ENCODE data around the gene RBM6.
"Not testable (repeated sequence)": the region's sequence is repeated elsewhere in the genome, so short reads cannot be mapped to it uniquely, and the experiment has no call there.

The RBM6 gene

DNA sequence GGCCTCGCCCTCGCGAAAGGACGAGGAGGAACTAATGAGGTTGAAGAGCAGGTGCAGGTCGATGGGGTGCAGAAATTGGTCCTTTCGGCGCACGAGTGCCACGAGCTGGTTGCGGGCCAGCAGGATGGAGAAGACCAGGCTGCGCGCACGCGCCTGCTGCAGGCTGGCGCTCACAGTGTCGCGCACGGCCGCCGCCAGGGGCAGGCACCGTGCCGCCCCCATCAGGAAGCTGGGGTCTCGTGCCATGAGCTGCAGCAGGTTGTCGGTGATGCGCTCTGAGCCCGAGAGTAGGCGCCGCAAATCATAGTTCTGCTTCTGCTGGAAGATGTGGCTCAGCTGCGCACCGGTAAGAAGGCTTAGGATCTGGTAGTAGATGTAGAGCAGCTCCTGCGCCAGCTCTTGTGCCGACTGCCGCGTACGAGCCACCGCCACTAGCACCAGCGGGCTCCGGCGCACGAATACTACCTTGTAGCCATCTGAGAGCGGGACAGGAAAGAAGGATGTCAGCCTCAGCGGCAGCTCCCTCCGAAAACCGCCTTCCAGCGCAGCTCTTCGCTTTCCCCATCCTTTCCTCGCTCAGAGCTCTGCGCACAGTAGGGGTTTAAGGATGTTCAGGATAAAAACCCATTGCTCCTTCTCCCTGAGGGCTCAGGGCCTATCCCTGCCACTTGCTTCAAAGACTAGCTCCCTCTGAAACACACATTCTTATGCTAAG, 29.4 kb upstream of the RBM6 start:
- DNase-seq (ENCODE audit: insufficient read length, low spot score) (no peak), FAIRE-seq (no peak)
- no peak for TF ChIP-seq CTCF (IDR thresholded peaks at IDR 0.05; ENCODE audit: insufficient read depth, missing control alignments)

- FAIRE-seq = no peak
- TF ChIP-seq CTCF (IDR thresholded peaks at IDR 0.05; ENCODE audit: insufficient read depth, missing control alignments) = no peak
- DNase-seq (ENCODE audit: insufficient read length, low spot score) = no peak
Measured at GRCh38 chr3:49911124-49911420, 28.9 kb upstream of the RBM6 start.

DNA sequence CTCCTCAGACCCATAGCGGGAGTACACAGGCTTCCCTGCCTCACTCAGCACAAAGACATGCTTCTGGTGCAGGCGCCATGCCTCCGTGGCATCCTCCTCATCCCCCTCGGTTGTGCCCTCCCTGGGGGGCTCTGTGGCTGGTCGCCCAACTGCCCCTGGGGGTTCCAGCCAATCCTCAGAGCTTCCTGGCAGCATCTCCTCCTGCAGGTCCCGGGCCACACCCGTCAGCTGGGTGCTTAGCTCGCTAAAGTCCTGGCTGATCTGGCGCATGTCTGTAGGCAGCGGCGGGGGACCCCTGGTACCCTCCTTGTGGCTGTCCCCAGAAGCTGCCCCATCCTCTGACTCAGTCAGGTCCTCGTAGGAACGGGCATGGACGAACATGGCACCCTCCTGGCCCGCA, 28.3 kb upstream of the RBM6 start:
- no peak for TF ChIP-seq CTCF (IDR thresholded peaks at IDR 0.05; ENCODE audit: insufficient read depth, missing control alignments)
- FAIRE-seq = no peak
- no peak for DNase-seq (ENCODE audit: insufficient read length, low spot score)

GRCh38 chr3:49912881-49913281, 27.1 kb upstream of the RBM6 start:
- no peak for DNase-seq (ENCODE audit: insufficient read length, low spot score)
- no peak for FAIRE-seq
- no peak for TF ChIP-seq CTCF (IDR thresholded peaks at IDR 0.05; ENCODE audit: insufficient read depth, missing control alignments)

- no peak for DNase-seq (ENCODE audit: insufficient read length, low spot score)
Measured at GRCh38 chr3:49914906-49915305, 25.0 kb upstream of the RBM6 start.

DNA sequence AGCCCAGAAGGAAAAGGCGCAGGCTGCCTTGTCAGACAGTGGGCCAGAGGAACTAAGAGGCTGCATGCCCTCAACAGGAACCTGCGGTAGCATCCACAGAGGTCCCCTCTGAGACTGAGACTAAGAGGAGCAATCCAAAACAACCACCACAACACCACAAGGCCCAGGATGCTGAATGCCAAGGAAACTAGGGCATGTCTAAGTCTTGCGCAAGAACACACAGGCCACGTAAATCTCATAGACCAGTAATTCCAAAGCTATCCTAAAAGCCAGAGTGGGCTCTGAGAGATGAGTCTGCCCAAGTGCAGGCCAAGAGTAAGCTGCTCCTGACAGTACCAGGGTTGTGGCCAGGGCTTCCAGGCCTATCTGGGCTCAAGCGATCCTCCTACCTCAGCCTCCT, 23.3 kb upstream of the RBM6 start:
- no peak for TF ChIP-seq CTCF (IDR thresholded peaks at IDR 0.05; ENCODE audit: insufficient read depth, missing control alignments)
- FAIRE-seq (no peak), DNase-seq (ENCODE audit: insufficient read length, low spot score) (no peak)

More at GRCh38 chr3:49914906-49915305, 25.0 kb upstream of the RBM6 start:
- TF ChIP-seq CTCF (IDR thresholded peaks at IDR 0.05; ENCODE audit: insufficient read depth, missing control alignments) = no peak
- FAIRE-seq = peak; percentile 87

GRCh38 chr3:49917806-49918590, 22.0 kb upstream of the RBM6 start:
- not testable (repeated sequence) for DNase-seq (ENCODE audit: insufficient read length, low spot score); FAIRE-seq
